Left renal cortex interstitium (tissue), 4 donors: ENCODE measurements around the gene PHACTR2. TPM values are rescaled to one million over a fixed set of nuclear protein-coding genes. Genes with fewer than 3 reads are reported as not detected.

Experiments used
- DNase-seq, 4 donors: peaks; one replicate each; pipeline ENCODE4 v3.0.0-alpha.2; 2013; ENCODE audit warnings: low read depth in 4 of 4, low spot score in 2 of 4, missing footprints in 1 of 4
- polyA plus RNA-seq, 4 donors: library from polyadenylated mRNA; unstranded; fragments of 120-200 nt; gene quantifications; one replicate each; pipeline ENCODE4 v1.2.1, GENCODE V29; 2013; ENCODE audit not compliant: insufficient read length in 4 of 4

Gene PHACTR2
- polyA plus RNA-seq, 4 donors: 30.0 to 36.7 (median 33.4) TPM

- DNase-seq: no peak
Measured at GRCh38 chr6:143674483-143675381, 3.0 kb upstream of the PHACTR2 start.

- no peak for DNase-seq
Measured at GRCh38 chr6:143675382-143675900, 2.3 kb upstream of the PHACTR2 start.

GRCh38 chr6:143675946-143676345, 1.8 kb upstream of the PHACTR2 start:
- no peak for DNase-seq

GRCh38 chr6:143676437-143677045, 1.2 kb upstream of the PHACTR2 start:
- DNase-seq: no peak

GRCh38 chr6:143677577-143677890, 231 bp upstream of the PHACTR2 start:
- no peak for DNase-seq

- DNase-seq: no peak
Measured at GRCh38 chr6:143679041-143679440, 1.3 kb downstream of the PHACTR2 start.

- no peak for DNase-seq
Measured at GRCh38 chr6:143680141-143680540, 2.4 kb downstream of the PHACTR2 start.

GRCh38 chr6:143682805-143683204, 5.0 kb downstream of the PHACTR2 start:
- DNase-seq: no peak

- DNase-seq: no peak
Measured at GRCh38 chr6:143684486-143684885, 6.7 kb downstream of the PHACTR2 start.

GRCh38 chr6:143685653-143686052, 7.9 kb downstream of the PHACTR2 start:
- DNase-seq: no peak

GRCh38 chr6:143687591-143687990, 9.8 kb downstream of the PHACTR2 start:
- no peak for DNase-seq

GRCh38 chr6:143688681-143689080, 10.9 kb downstream of the PHACTR2 start:
- no peak for DNase-seq

GRCh38 chr6:143689852-143690251, 12.1 kb downstream of the PHACTR2 start:
- no peak for DNase-seq

- no peak for DNase-seq
Measured at GRCh38 chr6:143691155-143691554, 13.4 kb downstream of the PHACTR2 start.

GRCh38 chr6:143691900-143692636, 14.3 kb downstream of the PHACTR2 start:
- DNase-seq: no peak

GRCh38 chr6:143692696-143693095, 14.9 kb downstream of the PHACTR2 start:
- DNase-seq: no peak

- DNase-seq: no peak
Measured at GRCh38 chr6:143694013-143694412, 16.2 kb downstream of the PHACTR2 start.

GRCh38 chr6:143694560-143694959, 16.8 kb downstream of the PHACTR2 start:
- DNase-seq: no peak

GRCh38 chr6:143695130-143695968, 17.6 kb downstream of the PHACTR2 start:
- no peak for DNase-seq

GRCh38 chr6:143695969-143696663, 18.4 kb downstream of the PHACTR2 start:
- no peak for DNase-seq
